ENCODE data around the gene TSHZ1.

TSHZ1 gene

GRCh38 chr18:75330308-75330707, 119.7 kb downstream of the TSHZ1 start:
- no peak for DNase-seq (ENCODE audit: extremely low read depth in 1 of 2, low read depth in 1 of 2)

GRCh38 chr18:75334869-75335268, 124.3 kb downstream of the TSHZ1 start:
- no peak for DNase-seq (ENCODE audit: extremely low read depth in 1 of 2, low read depth in 1 of 2)

- DNase-seq (ENCODE audit: extremely low read depth in 1 of 2, low read depth in 1 of 2) = no peak
These were observed 124.9 kb downstream of the TSHZ1 start for GRCh38 chr18:75335511-75335910.

GRCh38 chr18:75336767-75337166, 126.2 kb downstream of the TSHZ1 start:
- no peak for DNase-seq (ENCODE audit: extremely low read depth in 1 of 2, low read depth in 1 of 2)

- DNase-seq (ENCODE audit: extremely low read depth in 1 of 2, low read depth in 1 of 2) = no peak
These were observed 126.8 kb downstream of the TSHZ1 start for GRCh38 chr18:75337348-75337747.

GRCh38 chr18:75338631-75339030, 128.0 kb downstream of the TSHZ1 start:
- DNase-seq (ENCODE audit: extremely low read depth in 1 of 2, low read depth in 1 of 2) = no peak

Data from activated CD8-positive, alpha-beta memory T cell treated with anti-CD3 and anti-CD28 coated beads for 1 hour (primary cell).